ENCODE results near the gene SLFNL1.

The SLFNL1 gene

GRCh38 chr1:40980068-40980452 is 41.5 kb downstream of the SLFNL1 start:
- Mint-ChIP-seq H3K4me1 (peaks cover 48% of the 10 kb centered on the region), H3K27ac (peak overlapping the region; percentile 83), H3K36me3 (ENCODE audit: low read depth) (peaks cover 8% of the 10 kb centered on the region), H3K27me3 (ENCODE audit: low read depth, poor library complexity) (peaks cover 7% of the 10 kb centered on the region), H3K9me3 (no peaks in the 10 kb centered on the region), H3K4me3 (peak overlapping the region; percentile 90)
- no peak for DNase-seq
- TF ChIP-seq, protein P1, sequence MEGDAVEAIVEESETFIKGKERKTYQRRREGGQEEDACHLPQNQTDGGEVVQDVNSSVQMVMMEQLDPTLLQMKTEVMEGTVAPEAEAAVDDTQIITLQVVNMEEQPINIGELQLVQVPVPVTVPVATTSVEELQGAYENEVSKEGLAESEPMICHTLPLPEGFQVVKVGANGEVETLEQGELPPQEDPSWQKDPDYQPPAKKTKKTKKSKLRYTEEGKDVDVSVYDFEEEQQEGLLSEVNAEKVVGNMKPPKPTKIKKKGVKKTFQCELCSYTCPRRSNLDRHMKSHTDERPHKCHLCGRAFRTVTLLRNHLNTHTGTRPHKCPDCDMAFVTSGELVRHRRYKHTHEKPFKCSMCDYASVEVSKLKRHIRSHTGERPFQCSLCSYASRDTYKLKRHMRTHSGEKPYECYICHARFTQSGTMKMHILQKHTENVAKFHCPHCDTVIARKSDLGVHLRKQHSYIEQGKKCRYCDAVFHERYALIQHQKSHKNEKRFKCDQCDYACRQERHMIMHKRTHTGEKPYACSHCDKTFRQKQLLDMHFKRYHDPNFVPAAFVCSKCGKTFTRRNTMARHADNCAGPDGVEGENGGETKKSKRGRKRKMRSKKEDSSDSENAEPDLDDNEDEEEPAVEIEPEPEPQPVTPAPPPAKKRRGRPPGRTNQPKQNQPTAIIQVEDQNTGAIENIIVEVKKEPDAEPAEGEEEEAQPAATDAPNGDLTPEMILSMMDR (IDR thresholded peaks at IDR 0.05), result no peak

DNA sequence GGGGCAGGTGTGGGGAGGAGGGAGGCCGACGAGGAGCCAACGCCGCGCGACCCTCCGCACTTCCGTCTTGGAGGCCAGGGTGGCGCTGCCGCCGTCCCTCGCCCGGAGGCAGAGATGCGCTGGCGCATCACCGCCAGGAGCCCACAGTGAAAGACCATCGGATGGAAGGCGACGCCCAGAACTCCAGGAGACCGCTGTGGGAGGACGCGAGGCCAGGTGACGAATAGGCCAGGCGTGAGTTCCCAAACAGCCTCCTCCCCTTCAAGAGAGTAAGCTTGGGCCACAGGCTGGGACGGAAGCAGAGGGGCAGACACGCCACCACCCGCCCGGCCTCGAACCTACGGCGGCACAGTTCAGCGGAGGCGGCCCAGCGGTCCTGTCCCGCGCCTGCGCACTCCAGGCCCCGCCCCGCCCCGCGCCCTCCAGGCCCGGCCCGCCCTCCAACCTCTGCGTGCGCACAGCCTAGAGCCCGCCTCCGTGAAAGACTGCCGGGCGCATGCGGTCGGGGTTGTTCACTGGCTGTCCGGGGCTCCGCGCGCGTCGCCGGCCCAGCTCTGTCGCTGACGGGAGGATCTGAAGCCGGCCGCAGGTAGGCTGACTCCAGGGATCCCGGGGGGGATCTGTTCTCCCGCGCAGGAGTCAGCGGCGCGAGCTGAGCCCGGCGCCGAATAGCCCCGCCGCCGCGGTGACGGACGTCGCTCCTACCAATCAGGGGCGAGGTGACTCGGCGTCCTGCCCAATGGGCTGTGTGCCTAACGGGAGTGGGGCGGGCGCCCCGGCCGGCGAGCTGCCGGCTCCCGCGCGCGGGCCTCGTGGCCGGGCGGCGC is 42.1 kb downstream of the SLFNL1 start, which contains the start of gene CTPS1:
Gene CTPS1, plus strand, starts transcription at position 456 of the 827 bp plus-strand sequence. CDS start 3,595 bp downstream, outside the sequence.
- Mint-ChIP-seq H3K9me3 (no peaks in the 10 kb centered on the region), H3K27me3 (ENCODE audit: low read depth, poor library complexity) (peaks cover 10% of the 10 kb centered on the region), H3K4me3 (peak within 1 kb of the TSS; percentile 90), H3K4me1 (peaks cover 42% of the 10 kb centered on the region), H3K36me3 (ENCODE audit: low read depth) (peaks cover 8% of the 10 kb centered on the region), H3K27ac (peak within 1 kb of the TSS; percentile 87)
- DNase-seq, result peak; percentile 96
- TF ChIP-seq, protein P1 (IDR thresholded peaks at IDR 0.05), result no peak

DNA sequence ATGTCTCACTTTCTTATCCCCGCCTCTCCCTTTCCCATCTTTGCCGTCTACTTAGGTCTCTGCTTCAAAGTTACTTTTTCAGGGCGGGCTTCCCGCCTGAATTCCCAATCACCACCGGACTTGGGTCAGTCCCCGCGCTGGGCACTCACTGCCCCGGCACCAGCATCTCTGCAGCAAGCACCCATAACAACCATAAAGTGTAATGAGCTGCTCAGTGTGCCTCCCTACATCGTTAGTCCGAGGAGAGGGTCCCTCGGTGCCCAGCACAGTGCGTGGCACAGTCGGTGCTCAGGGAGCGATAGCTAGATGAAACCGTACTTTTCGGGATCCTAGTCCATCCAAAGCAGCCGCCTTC is 42.7 kb downstream of the SLFNL1 start:
- Mint-ChIP-seq H3K4me1 (peaks cover 36% of the 10 kb centered on the region), H3K27me3 (ENCODE audit: low read depth, poor library complexity) (peaks cover 16% of the 10 kb centered on the region), H3K36me3 (ENCODE audit: low read depth) (peaks cover 2% of the 10 kb centered on the region), H3K9me3 (no peaks in the 10 kb centered on the region), H3K27ac (no peak overlapping the region), H3K4me3 (peak overlapping the region; percentile 83)
- TF ChIP-seq, protein P1 (IDR thresholded peaks at IDR 0.05), result no peak
- no peak for DNase-seq

GRCh38 chr1:40977716-40978115 is 43.8 kb downstream of the SLFNL1 start:
- Mint-ChIP-seq H3K27ac (no peak overlapping the region), H3K36me3 (ENCODE audit: low read depth) (no peaks in the 10 kb centered on the region), H3K4me3 (no peak overlapping the region), H3K4me1 (peaks cover 24% of the 10 kb centered on the region), H3K9me3 (no peaks in the 10 kb centered on the region), H3K27me3 (ENCODE audit: low read depth, poor library complexity) (peaks cover 16% of the 10 kb centered on the region)
- no peak for DNase-seq
- TF ChIP-seq, protein P1 (IDR thresholded peaks at IDR 0.05), result no peak

- H3K36me3 Mint-ChIP-seq (ENCODE audit: low read depth), result no peaks in the 10 kb centered on the region
- H3K4me3 Mint-ChIP-seq, result peak overlapping the region; percentile 18
- H3K4me1 Mint-ChIP-seq, result peaks cover 18% of the 10 kb centered on the region
- H3K9me3 Mint-ChIP-seq, result no peaks in the 10 kb centered on the region
- peaks cover 16% of the 10 kb centered on the region for H3K27me3 Mint-ChIP-seq (ENCODE audit: low read depth, poor library complexity)
- TF ChIP-seq, protein P1 (IDR thresholded peaks at IDR 0.05), result no peak
- DNase-seq, result no peak
- no peak overlapping the region for H3K27ac Mint-ChIP-seq
Observed at GRCh38 chr1:40976952-40977690, 44.4 kb downstream of the SLFNL1 start.

Measured in nephron progenitor cell (in vitro differentiated cells).